NCI-H1105 treated with DMSO at 0.1 percent for 48 hours (cell line): ENCODE data around the gene TXNDC5.
"Not testable (repeated sequence)": the region's sequence is repeated elsewhere in the genome, so short reads cannot be mapped to it uniquely, and the experiment has no call there.

Experiments used
- DNase-seq: peaks from one replicate; lab custom pipeline; 2025; lab: John Stamatoyannopoulos, UW

The TXNDC5 gene

DNA sequence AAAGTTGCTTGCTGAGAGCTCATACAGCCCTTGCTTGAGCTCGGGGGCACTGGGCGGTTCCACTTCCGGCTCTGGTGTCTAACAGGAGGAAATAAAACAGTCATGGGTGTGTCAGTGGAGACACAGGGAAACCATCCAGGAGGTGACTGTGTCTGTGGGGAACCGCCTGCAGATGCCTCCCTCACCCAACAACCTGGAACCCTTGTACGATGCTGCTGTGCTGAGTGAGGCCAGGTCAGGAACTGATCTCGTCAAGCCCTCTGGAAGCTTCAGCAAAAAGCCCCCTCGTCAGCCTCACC, 15.5 kb downstream of the TXNDC5 start:
- no peak for DNase-seq

DNA sequence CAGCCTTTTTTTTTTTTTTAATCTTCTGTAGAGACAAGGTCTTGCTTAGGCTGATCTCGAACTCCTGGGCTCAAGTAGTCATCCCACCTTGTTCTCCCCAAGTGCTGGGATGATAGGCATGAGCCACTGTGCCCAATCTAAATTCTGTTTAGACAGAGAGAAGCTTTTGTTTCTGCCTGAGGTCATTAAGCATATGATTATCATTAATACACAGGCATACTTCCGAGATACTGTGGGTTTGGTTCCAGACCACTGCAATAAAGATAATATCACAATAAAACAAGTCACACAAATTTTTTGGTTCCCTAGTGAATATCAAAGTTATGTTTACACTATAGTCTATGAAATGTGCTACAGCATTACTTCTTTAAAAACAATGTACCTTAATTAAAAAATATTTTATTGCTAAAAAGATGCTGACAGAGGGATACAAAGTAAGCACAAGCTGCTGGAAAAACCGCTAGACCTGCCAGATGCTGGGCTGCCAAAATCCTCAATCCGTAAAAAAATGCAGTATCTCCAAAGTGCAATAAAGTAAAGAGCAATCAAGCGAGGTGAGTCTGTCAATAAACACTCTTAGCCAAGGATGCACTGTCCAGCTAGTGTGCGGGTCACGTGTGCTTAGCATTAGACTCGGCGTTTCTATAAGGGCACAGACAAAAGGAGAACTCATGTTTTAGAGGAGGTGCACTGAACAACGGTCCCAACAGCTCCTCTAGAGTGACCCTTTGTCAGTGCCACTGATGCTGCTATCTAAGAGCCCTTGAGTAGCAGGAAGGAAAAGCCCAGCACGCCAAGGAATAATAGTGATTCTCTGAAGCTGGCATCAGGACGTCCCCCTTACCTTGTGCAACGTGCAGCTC, 16.1 kb downstream of the TXNDC5 start:
- DNase-seq: no peak

DNA sequence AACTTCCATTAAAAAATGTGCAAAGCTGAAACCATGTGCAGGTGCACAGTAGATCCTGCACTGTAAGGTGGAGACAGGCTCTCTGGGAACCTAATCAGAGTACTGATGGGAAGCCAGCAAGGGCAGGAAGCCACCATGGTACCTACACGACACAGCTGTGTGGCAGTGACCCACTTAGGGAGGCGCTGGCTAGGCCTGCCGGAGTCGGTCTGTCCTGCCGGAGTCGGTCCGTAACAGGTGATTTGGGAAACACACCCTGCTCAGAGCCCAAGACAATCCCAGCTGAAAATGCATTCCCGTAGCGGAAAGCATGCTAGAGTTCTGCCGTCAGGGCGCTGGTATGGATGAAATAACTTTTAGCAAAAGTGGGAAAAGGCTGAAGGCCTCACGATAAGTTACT, 17.2 kb downstream of the TXNDC5 start:
- DNase-seq: no peak

DNA sequence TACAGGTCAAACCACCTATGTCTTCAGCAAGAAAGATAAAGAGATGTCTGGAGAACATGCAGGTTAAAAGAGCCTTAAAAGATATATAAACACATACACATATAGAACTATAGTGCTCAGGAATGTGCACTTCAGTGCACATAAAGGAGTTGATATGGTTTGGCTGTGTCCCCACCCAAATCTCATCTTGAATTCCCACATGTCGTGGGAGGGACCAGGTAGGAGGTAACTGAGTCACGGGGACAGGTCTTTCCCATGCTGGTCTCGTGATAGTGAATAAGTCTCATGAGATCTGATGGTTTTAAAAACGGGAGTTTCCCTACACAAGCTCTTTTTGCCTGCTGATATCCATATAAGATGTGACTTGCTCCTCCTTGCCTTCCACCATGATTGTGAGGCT, 18.2 kb downstream of the TXNDC5 start:
- DNase-seq: not testable (repeated sequence)

- no peak for DNase-seq
Measured at GRCh38 chr6:7891078-7891872, 19.3 kb downstream of the TXNDC5 start.

DNA sequence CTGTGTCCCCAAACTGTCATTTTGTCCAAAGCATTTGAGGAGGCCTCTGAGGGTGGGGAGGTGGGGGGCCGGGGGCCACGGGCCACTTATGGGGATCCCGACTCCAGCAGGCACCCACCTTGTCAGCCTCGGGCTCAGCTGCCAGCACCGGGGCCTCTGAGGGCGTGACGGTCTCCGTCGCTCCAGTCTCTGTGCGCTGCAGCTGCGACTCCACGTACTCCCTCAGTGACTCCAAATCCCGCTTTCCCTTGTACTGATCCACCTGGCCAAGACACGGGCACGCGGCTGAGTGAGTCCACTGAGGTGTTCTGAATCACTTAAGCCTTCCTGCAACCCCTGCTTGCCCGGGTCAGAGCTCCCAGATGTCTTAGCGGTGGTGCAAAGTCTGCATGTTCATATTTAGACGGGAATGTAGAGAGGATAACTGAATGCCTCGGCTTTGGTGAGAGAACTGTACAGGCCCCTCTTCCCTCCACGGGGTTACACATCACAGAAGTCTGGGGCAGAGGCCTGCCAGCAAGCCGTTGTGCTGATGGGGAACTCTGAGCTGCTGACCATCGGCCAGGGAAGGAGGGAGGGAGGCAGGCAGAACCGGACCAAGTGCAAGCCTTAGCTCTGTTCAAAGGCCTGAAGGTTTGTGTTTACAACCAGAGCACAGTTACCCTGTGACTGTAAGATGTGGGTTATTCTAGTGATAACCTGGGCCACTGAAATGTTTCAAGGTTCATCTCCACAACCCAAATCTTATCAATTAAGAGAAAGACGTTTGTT, 21.8 kb downstream of the TXNDC5 start:
- no peak for DNase-seq

- no peak for DNase-seq
Measured at GRCh38 chr6:7887278-7887991, 23.2 kb downstream of the TXNDC5 start.

GRCh38 chr6:7886132-7886531, 24.5 kb downstream of the TXNDC5 start:
- DNase-seq: no peak

- DNase-seq: no peak
Measured at GRCh38 chr6:7883381-7883780, 27.2 kb downstream of the TXNDC5 start.

- DNase-seq: no peak
Measured at GRCh38 chr6:7882505-7883257, 27.9 kb downstream of the TXNDC5 start.

- no peak for DNase-seq
Measured at GRCh38 chr6:7881765-7882500, 28.7 kb downstream of the TXNDC5 start.

- DNase-seq: no peak
Measured at GRCh38 chr6:7880718-7881107, 29.9 kb downstream of the TXNDC5 start.

DNA sequence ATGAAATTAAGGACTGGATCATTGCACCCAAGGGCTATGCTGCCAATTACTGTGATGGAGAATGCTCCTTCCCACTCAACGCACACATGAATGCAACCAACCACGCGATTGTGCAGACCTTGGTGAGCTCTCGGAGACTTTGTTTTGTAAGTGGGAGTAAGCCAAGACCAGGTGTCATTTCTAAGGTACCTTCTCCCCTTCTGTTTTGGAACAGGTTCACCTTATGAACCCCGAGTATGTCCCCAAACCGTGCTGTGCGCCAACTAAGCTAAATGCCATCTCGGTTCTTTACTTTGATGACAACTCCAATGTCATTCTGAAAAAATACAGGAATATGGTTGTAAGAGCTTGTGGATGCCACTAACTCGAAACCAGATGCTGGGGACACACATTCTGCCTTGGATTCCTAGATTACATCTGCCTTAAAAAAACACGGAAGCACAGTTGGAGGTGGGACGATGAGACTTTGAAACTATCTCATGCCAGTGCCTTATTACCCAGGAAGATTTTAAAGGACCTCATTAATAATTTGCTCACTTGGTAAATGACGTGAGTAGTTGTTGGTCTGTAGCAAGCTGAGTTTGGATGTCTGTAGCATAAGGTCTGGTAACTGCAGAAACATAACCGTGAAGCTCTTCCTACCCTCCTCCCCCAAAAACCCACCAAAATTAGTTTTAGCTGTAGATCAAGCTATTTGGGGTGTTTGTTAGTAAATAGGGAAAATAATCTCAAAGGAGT, 30.4 kb downstream of the TXNDC5 start:
- DNase-seq: no peak

DNA sequence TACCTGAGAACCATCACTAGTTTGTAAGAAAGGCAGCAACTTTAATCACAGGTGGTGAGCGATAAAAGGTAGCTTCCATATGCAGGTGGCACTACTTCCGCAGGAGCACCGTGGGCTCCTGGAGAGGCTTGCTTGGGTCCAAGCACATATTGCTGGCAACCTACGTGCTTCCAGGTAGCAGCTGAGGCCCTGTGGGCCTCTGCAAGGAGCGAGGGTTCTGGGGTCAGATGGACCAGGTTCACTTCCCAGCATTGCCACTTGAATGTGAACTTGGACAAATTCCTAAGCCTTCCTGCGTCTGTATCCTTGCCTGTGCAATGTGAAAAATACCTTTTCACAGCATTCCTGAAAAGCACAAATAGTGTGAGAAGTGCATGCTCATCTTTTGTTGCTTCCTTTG, 31.0 kb downstream of the TXNDC5 start:
- no peak for DNase-seq

DNA sequence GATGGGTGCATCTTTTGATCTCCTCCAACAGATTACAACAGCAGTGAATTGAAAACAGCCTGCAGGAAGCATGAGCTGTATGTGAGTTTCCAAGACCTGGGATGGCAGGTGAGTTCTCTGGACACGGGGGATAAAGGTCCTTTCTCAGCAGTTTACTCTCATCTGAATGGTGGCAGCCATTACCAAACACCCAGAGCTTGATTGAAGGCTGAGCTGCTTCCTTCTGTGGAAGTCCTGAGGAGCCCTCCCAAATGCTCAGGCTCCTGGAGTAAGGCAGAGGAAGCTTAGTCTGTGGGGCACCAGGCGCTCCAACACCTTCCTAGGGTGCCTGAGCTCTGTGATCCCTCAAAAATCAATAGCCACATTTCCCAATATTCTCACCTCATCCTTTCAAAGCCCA, 31.5 kb downstream of the TXNDC5 start:
- DNase-seq: no peak

GRCh38 chr6:7878401-7878964, 32.1 kb downstream of the TXNDC5 start:
- no peak for DNase-seq

DNA sequence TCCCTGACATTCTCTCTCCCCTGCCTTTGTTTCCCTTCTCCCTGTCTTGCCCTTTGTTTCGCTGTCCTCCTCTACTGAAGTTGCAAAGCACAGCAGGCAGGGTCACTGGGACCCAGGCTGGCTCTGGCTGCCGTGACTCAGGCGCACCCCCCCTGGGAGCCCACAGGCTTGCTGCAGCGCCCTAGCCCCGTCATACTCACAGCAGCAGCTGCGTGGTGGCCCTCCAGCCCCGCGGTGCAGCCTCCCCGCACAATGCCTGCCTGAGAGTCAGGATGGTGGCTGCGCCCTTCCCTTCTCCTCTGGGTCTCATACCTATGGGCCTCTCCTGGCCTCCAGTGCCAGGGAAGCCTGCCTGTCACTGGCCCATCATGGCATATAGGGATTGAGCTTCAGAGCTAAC, 41.7 kb downstream of the TXNDC5 start:
- no peak for DNase-seq

GRCh38 chr6:7866526-7866925, 44.1 kb downstream of the TXNDC5 start:
- DNase-seq: no peak

DNA sequence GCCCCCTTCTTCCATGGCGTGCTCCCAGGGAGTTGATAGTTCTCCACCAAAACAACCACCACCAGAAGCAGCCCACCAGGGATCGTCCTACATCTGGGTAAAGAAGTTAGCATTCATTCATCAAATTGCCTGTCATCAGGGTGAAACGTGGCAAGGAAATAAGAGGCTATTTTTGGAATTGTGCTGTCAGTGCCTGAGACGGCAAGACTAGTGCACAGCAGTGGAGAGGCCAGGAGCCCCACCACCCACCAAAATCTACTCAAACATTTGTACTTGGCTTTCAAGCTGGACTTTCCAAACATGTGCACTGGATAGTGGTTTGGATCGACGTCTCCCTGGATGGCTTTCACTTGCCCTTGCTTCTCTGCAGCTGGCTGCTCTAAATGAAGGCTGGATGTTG, 44.8 kb downstream of the TXNDC5 start:
- no peak for DNase-seq

DNA sequence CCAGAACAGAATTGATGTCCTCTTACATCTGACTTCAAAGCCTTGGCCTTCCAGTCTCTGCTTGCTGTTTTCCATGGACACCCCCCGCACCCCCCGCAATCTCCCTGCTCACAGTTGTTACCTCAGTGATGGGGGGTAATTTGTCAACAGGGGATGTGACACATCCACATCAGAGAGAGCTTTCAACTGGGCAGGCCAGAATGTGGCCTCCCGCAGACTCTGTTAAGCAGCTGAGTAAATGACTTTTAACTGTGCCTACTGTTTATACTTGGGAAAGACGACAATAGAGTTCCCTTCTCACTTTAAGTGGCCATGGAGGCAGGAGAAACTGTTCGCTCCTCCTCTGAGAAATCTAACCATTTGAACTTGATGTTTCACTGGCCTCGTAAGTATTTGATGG, 51.0 kb downstream of the TXNDC5 start:
- DNase-seq: no peak
